K562 (cell line): ENCODE data around the gene SRF. TPM values are rescaled to one million over a fixed set of nuclear protein-coding genes. Genes with fewer than 3 reads are reported as not detected.

ENCODE experiments used
- PHF21A ChIP-seq: fragments of 450-650 bp; IDR thresholded peaks from 2 replicates; pipeline ENCODE4 v1.6.1; 2017; ENCODE audit warnings: low read depth, borderline replicate concordance
- ZNF384 ChIP-seq: IDR thresholded peaks from 2 replicates; pipeline ENCODE4 v1.6.1; 2012; ENCODE audit warnings: low read depth, low read length, improper control_type of control experiment
- ZNF778 ChIP-seq: fragments of 450-650 bp; formaldehyde crosslinking; IDR thresholded peaks from 2 replicates; pipeline ENCODE4 v1.4.0; 2020; ENCODE audit warnings: mild to moderate bottlenecking, moderate library complexity
- polyA plus RNA-seq, 8 experiments: library from polyadenylated mRNA; depleted of rRNA in 4 of 8; stranded (reverse) in 5 of 8; unstranded in 3 of 8; fragments of >200 nt; fragmentation: Nextera tagmentation in 2 of 8; fragmentation: Illumina TruSeq in 1 of 8; extraction: Ambion mirVana in 2 of 8; extraction: Trizol in 1 of 8; gene quantifications; 2 replicates each; pipeline versions ENCODE4 v1.2.1 to v1.2.3, GENCODE V29; 2011 to 2014; ENCODE audit warnings: inconsistent platforms in 1 of 8, missing spikeins in 1 of 8
- total RNA-seq, 7 experiments: library from RNA; depleted of rRNA in 6 of 7; stranded (reverse); fragments of >200 nt in 6 of 7; fragmentation: Illumina TruSeq in 2 of 7; extraction: Trizol in 2 of 7; gene quantifications; 2 replicates each; pipeline versions ENCODE4 v1.2.1 to v1.2.3, GENCODE V29; 2011 to 2021; ENCODE audit warnings: low replicate concordance in 1 of 7
- TF ChIP-seq, protein P1 (sequence below): fragments of 450-650 bp; IDR thresholded peaks from 2 replicates; pipeline ENCODE4 v1.6.1; 2016; ENCODE audit warnings: mild to moderate bottlenecking, moderate library complexity
- TF ChIP-seq, protein P2 (sequence below): fragments of 450-650 bp; IDR thresholded peaks from 2 replicates; pipeline ENCODE4 v1.6.1; 2017; ENCODE audit warnings: mild to moderate bottlenecking, moderate library complexity
- TF ChIP-seq, protein P3 (sequence below): sonication (generic); formaldehyde crosslinking; IDR thresholded peaks from 2 replicates; pipeline ENCODE4 v1.8.1; 2023; ENCODE audit warnings: missing genetic modification reagents, mild to moderate bottlenecking, borderline replicate concordance

Gene SRF
- total and polyA plus RNA-seq, 9 of the 15 experiments (the other 6 are each of a cell fraction or from before 2014, with no cell fraction given): 2.5 to 37.0 (median 24.6) TPM

DNA sequence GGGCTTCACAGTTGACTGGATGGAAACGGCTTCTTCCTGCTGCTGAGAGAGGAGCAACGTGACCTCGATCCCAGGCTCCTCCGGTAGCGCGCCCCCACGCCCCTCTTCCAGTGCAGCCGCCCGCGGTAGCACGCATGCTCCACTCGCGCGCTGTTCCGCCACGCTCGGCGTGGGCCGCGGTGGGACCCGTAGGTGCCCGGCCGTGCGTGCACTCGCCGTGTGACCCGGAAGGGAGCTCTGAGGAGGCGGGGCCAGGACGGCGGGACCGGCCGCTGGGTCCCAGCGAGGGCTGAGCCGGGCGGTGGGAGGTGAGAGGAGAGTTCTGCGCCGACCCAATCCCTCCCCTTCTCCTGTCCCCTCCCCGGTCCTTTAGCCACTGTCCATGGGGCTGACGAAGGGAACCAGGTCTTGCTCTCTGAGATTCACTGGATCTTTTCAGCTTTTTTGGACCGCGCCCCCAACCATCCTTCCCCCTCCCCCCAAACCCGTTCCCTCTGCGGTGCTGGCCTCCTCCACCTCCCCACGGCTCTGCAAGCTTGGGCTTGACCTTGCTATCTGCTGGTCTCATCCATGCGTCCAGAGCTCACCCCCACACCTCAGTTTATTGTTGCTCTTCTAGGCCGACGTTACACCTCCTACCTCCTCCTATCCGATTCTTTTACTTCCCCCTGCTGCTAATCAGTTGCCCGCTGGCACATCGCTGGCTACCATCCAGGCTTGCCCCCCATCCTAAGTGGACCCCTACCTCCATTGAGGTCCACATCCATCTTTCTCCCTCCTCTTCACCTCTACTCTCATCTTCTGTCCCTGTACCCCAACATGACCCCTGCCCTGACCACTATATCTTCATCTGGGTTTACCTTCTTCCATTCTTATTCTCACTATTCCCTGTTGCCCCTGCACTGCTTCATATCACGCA lies 11.1 kb downstream of the SRF start, which contains the start of gene CUL9 (continued):
- TF ChIP-seq, protein P1, sequence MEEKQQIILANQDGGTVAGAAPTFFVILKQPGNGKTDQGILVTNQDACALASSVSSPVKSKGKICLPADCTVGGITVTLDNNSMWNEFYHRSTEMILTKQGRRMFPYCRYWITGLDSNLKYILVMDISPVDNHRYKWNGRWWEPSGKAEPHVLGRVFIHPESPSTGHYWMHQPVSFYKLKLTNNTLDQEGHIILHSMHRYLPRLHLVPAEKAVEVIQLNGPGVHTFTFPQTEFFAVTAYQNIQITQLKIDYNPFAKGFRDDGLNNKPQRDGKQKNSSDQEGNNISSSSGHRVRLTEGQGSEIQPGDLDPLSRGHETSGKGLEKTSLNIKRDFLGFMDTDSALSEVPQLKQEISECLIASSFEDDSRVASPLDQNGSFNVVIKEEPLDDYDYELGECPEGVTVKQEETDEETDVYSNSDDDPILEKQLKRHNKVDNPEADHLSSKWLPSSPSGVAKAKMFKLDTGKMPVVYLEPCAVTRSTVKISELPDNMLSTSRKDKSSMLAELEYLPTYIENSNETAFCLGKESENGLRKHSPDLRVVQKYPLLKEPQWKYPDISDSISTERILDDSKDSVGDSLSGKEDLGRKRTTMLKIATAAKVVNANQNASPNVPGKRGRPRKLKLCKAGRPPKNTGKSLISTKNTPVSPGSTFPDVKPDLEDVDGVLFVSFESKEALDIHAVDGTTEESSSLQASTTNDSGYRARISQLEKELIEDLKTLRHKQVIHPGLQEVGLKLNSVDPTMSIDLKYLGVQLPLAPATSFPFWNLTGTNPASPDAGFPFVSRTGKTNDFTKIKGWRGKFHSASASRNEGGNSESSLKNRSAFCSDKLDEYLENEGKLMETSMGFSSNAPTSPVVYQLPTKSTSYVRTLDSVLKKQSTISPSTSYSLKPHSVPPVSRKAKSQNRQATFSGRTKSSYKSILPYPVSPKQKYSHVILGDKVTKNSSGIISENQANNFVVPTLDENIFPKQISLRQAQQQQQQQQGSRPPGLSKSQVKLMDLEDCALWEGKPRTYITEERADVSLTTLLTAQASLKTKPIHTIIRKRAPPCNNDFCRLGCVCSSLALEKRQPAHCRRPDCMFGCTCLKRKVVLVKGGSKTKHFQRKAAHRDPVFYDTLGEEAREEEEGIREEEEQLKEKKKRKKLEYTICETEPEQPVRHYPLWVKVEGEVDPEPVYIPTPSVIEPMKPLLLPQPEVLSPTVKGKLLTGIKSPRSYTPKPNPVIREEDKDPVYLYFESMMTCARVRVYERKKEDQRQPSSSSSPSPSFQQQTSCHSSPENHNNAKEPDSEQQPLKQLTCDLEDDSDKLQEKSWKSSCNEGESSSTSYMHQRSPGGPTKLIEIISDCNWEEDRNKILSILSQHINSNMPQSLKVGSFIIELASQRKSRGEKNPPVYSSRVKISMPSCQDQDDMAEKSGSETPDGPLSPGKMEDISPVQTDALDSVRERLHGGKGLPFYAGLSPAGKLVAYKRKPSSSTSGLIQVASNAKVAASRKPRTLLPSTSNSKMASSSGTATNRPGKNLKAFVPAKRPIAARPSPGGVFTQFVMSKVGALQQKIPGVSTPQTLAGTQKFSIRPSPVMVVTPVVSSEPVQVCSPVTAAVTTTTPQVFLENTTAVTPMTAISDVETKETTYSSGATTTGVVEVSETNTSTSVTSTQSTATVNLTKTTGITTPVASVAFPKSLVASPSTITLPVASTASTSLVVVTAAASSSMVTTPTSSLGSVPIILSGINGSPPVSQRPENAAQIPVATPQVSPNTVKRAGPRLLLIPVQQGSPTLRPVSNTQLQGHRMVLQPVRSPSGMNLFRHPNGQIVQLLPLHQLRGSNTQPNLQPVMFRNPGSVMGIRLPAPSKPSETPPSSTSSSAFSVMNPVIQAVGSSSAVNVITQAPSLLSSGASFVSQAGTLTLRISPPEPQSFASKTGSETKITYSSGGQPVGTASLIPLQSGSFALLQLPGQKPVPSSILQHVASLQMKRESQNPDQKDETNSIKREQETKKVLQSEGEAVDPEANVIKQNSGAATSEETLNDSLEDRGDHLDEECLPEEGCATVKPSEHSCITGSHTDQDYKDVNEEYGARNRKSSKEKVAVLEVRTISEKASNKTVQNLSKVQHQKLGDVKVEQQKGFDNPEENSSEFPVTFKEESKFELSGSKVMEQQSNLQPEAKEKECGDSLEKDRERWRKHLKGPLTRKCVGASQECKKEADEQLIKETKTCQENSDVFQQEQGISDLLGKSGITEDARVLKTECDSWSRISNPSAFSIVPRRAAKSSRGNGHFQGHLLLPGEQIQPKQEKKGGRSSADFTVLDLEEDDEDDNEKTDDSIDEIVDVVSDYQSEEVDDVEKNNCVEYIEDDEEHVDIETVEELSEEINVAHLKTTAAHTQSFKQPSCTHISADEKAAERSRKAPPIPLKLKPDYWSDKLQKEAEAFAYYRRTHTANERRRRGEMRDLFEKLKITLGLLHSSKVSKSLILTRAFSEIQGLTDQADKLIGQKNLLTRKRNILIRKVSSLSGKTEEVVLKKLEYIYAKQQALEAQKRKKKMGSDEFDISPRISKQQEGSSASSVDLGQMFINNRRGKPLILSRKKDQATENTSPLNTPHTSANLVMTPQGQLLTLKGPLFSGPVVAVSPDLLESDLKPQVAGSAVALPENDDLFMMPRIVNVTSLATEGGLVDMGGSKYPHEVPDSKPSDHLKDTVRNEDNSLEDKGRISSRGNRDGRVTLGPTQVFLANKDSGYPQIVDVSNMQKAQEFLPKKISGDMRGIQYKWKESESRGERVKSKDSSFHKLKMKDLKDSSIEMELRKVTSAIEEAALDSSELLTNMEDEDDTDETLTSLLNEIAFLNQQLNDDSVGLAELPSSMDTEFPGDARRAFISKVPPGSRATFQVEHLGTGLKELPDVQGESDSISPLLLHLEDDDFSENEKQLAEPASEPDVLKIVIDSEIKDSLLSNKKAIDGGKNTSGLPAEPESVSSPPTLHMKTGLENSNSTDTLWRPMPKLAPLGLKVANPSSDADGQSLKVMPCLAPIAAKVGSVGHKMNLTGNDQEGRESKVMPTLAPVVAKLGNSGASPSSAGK: peak; percentile 86; the same call in 1 of the 2 replicates
- TF ChIP-seq PHF21A (0 out of 2 replicates have a peak, but pooled peaks have one; percentile 26), ZNF384 (peak; percentile 41; the same call in 1 of the 2 replicates), ZNF778 (no peak)
- TF ChIP-seq, protein P2, sequence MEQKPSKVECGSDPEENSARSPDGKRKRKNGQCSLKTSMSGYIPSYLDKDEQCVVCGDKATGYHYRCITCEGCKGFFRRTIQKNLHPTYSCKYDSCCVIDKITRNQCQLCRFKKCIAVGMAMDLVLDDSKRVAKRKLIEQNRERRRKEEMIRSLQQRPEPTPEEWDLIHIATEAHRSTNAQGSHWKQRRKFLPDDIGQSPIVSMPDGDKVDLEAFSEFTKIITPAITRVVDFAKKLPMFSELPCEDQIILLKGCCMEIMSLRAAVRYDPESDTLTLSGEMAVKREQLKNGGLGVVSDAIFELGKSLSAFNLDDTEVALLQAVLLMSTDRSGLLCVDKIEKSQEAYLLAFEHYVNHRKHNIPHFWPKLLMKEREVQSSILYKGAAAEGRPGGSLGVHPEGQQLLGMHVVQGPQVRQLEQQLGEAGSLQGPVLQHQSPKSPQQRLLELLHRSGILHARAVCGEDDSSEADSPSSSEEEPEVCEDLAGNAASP: no peak
- TF ChIP-seq, protein P3, sequence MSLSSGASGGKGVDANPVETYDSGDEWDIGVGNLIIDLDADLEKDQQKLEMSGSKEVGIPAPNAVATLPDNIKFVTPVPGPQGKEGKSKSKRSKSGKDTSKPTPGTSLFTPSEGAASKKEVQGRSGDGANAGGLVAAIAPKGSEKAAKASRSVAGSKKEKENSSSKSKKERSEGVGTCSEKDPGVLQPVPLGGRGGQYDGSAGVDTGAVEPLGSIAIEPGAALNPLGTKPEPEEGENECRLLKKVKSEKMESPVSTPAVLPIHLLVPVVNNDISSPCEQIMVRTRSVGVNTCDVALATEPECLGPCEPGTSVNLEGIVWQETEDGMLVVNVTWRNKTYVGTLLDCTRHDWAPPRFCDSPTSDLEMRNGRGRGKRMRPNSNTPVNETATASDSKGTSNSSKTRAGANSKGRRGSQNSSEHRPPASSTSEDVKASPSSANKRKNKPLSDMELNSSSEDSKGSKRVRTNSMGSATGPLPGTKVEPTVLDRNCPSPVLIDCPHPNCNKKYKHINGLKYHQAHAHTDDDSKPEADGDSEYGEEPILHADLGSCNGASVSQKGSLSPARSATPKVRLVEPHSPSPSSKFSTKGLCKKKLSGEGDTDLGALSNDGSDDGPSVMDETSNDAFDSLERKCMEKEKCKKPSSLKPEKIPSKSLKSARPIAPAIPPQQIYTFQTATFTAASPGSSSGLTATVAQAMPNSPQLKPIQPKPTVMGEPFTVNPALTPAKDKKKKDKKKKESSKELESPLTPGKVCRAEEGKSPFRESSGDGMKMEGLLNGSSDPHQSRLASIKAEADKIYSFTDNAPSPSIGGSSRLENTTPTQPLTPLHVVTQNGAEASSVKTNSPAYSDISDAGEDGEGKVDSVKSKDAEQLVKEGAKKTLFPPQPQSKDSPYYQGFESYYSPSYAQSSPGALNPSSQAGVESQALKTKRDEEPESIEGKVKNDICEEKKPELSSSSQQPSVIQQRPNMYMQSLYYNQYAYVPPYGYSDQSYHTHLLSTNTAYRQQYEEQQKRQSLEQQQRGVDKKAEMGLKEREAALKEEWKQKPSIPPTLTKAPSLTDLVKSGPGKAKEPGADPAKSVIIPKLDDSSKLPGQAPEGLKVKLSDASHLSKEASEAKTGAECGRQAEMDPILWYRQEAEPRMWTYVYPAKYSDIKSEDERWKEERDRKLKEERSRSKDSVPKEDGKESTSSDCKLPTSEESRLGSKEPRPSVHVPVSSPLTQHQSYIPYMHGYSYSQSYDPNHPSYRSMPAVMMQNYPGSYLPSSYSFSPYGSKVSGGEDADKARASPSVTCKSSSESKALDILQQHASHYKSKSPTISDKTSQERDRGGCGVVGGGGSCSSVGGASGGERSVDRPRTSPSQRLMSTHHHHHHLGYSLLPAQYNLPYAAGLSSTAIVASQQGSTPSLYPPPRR (CRISPR knock-in tag): peak; percentile 78; the same call in 1 of the 2 replicates
